Measurements from ENCODE around the gene TANGO6.

TANGO6 gene

GRCh38 chr16:68875871-68876270 is 32.5 kb downstream of the TANGO6 start:
- no peaks in the 10 kb centered on the region for H3K9me3 ChIP-seq (ENCODE audit: insufficient read depth, low read length, severe bottlenecking)
- no peaks in the 10 kb centered on the region for H3K79me2 ChIP-seq (ENCODE audit: insufficient read depth, low read length)
- no peak overlapping the region for H3K27ac ChIP-seq (ENCODE audit: low read length)
- no peaks in the 10 kb centered on the region for H3K4me1 ChIP-seq (ENCODE audit: insufficient read depth, low read length)
- no peak overlapping the region for H3K4me2 ChIP-seq (ENCODE audit: insufficient read depth, low read length)
- H3K36me3 ChIP-seq (ENCODE audit: insufficient read depth, low read length): peaks cover 43% of the 10 kb centered on the region
- H4K20me1 ChIP-seq (ENCODE audit: insufficient read depth, low read length): no peaks in the 10 kb centered on the region
- no peak overlapping the region for H3K9ac ChIP-seq (ENCODE audit: low read depth, low read length)
- H3K27me3 ChIP-seq (ENCODE audit: insufficient read depth, low read length, poor library complexity): no peaks in the 10 kb centered on the region
- ATAC-seq (ENCODE audit: insufficient read depth, low read depth) (no peak), DNase-seq (no peak)
- H2AFZ ChIP-seq (ENCODE audit: low read depth, low read length): no peak overlapping the region
- TF ChIP-seq EZH2 (IDR thresholded peaks at IDR 0.05; ENCODE audit: borderline replicate concordance, low read depth, low read length, severe bottlenecking) (no peak), CTCF (IDR thresholded peaks at IDR 0.05; ENCODE audit: borderline replicate concordance, extremely low read depth, low read length, poor library complexity, severe bottlenecking) (no peak)
- H3K4me3 ChIP-seq (ENCODE audit: low read depth in 1 of 2, low read length in 2 of 2): no peak overlapping the region

GRCh38 chr16:68883685-68884084 is 40.4 kb downstream of the TANGO6 start:
- no peak overlapping the region for H3K9ac ChIP-seq (ENCODE audit: low read depth, low read length)
- no peaks in the 10 kb centered on the region for H3K4me1 ChIP-seq (ENCODE audit: insufficient read depth, low read length)

GRCh38 chr16:68884401-68884800 is 41.1 kb downstream of the TANGO6 start:
- H3K27me3 ChIP-seq (ENCODE audit: insufficient read depth, low read length, poor library complexity): no peaks in the 10 kb centered on the region
- no peak for ATAC-seq (ENCODE audit: insufficient read depth, low read depth)
- H3K9me3 ChIP-seq (ENCODE audit: insufficient read depth, low read length, severe bottlenecking): no peaks in the 10 kb centered on the region
- H3K9ac ChIP-seq (ENCODE audit: low read depth, low read length): no peak overlapping the region
- H3K79me2 ChIP-seq (ENCODE audit: insufficient read depth, low read length): no peaks in the 10 kb centered on the region
- TF ChIP-seq CTCF (IDR thresholded peaks at IDR 0.05; ENCODE audit: borderline replicate concordance, extremely low read depth, low read length, poor library complexity, severe bottlenecking) (no peak), EZH2 (IDR thresholded peaks at IDR 0.05; ENCODE audit: borderline replicate concordance, low read depth, low read length, severe bottlenecking) (no peak)
- H2AFZ ChIP-seq (ENCODE audit: low read depth, low read length): no peak overlapping the region
- H4K20me1 ChIP-seq (ENCODE audit: insufficient read depth, low read length): no peaks in the 10 kb centered on the region
- peaks cover 21% of the 10 kb centered on the region; the same call in 1 of the 2 replicates for H3K36me3 ChIP-seq (ENCODE audit: insufficient read depth, low read length)
- no peak for DNase-seq
- no peak overlapping the region for H3K4me2 ChIP-seq (ENCODE audit: insufficient read depth, low read length)
- H3K27ac ChIP-seq (ENCODE audit: low read length): no peak overlapping the region
- no peak overlapping the region for H3K4me3 ChIP-seq (ENCODE audit: low read depth in 1 of 2, low read length in 2 of 2)
- no peaks in the 10 kb centered on the region for H3K4me1 ChIP-seq (ENCODE audit: insufficient read depth, low read length)

More at GRCh38 chr16:68883685-68884084, 40.4 kb downstream of the TANGO6 start:
- ATAC-seq (ENCODE audit: insufficient read depth, low read depth): no peak
- Histone ChIP-seq H3K79me2 (ENCODE audit: insufficient read depth, low read length) (no peaks in the 10 kb centered on the region), H3K4me2 (ENCODE audit: insufficient read depth, low read length) (no peak overlapping the region), H3K4me3 (ENCODE audit: low read depth in 1 of 2, low read length in 2 of 2) (no peak overlapping the region), H4K20me1 (ENCODE audit: insufficient read depth, low read length) (no peaks in the 10 kb centered on the region), H3K36me3 (ENCODE audit: insufficient read depth, low read length) (peaks cover 21% of the 10 kb centered on the region; the same call in 1 of the 2 replicates), H3K9me3 (ENCODE audit: insufficient read depth, low read length, severe bottlenecking) (no peaks in the 10 kb centered on the region), H3K27me3 (ENCODE audit: insufficient read depth, low read length, poor library complexity) (no peaks in the 10 kb centered on the region), H2AFZ (ENCODE audit: low read depth, low read length) (no peak overlapping the region), H3K27ac (ENCODE audit: low read length) (no peak overlapping the region)
- TF ChIP-seq CTCF (IDR thresholded peaks at IDR 0.05; ENCODE audit: borderline replicate concordance, extremely low read depth, low read length, poor library complexity, severe bottlenecking) (no peak), EZH2 (IDR thresholded peaks at IDR 0.05; ENCODE audit: borderline replicate concordance, low read depth, low read length, severe bottlenecking) (no peak)
- no peak for DNase-seq

Data from DND-41 (cell line).